H1 (cell line): Measurements from ENCODE around the gene ZNF746. TPM values are rescaled to one million over a fixed set of nuclear protein-coding genes. Genes with fewer than 3 reads are reported as not detected.

Source experiments
- CTCF ChIA-PET: fragments of 300-600 bp; sonication (Branson Sonifier 250); formaldehyde crosslinking; loops from one replicate; lab custom pipeline; 2021; ENCODE audit not compliant: partially characterized antibody; lab: Charles Lee
- POLR2A ChIA-PET: fragments of 300-600 bp; sonication (Branson Sonifier 250); formaldehyde crosslinking; loops from one replicate; lab custom pipeline; 2021; ENCODE audit warnings: inconsistent platforms; ENCODE audit not compliant: partially characterized antibody; lab: Charles Lee
- DNase-seq, 2 experiments: peaks; one replicate each; pipeline versions ENCODE4 v3.0.0 to v3.0.0-alpha.2; 2010 to 2022; ENCODE audit warnings: low spot score in 2 of 2, low read depth in 1 of 2, mixed read lengths in 1 of 2
- FAIRE-seq: peaks from 2 replicates; lab custom pipeline; 2011; peaks lifted over from hg19 to GRCh38; lab: Jason Lieb, UNC
- H2AFZ ChIP-seq: 2 replicates; pipeline ENCODE4 v1.8.1; 2012; ENCODE audit warnings: low read length, inconsistent platforms
- H2AK5ac ChIP-seq: 2 replicates; pipeline ENCODE4 v1.6.1; 2013; ENCODE audit warnings: low read depth, low read length
- H2BK120ac ChIP-seq: replicated peaks from 2 replicates; pipeline ENCODE3; 2013; ENCODE audit warnings: low read depth, low read length, inconsistent platforms
- H2BK12ac ChIP-seq: 2 replicates; pipeline ENCODE4 v1.6.1; 2013; ENCODE audit warnings: low read depth, low read length
- H2BK15ac ChIP-seq: 2 replicates; pipeline ENCODE4 v1.6.1; 2013; ENCODE audit warnings: low read length
- H2BK20ac ChIP-seq: 2 replicates; pipeline ENCODE4 v1.6.1; 2013; ENCODE audit warnings: low read length
- H2BK5ac ChIP-seq: 2 replicates; pipeline ENCODE4 v1.6.1; 2013; ENCODE audit warnings: low read depth, low read length
- H3K14ac ChIP-seq: 2 replicates; pipeline ENCODE4 v1.6.1; 2013; ENCODE audit warnings: inconsistent platforms; ENCODE audit not compliant: insufficient read length
- H3K18ac ChIP-seq: 2 replicates; pipeline ENCODE4 v1.6.1; 2013; ENCODE audit warnings: low read length; ENCODE audit errors: extremely low read depth
- H3K23ac ChIP-seq: 2 replicates; pipeline ENCODE4 v1.6.1; 2013; ENCODE audit warnings: inconsistent platforms; ENCODE audit not compliant: insufficient read length
- H3K23me2 ChIP-seq: 2 replicates; pipeline ENCODE4 v1.6.1; 2013; ENCODE audit warnings: low read depth, low read length
- H3K27ac ChIP-seq: 2 replicates; pipeline ENCODE4 v1.6.1; 2011; ENCODE audit warnings: low read depth, low read length, inconsistent platforms
- H3K27me3 ChIP-seq, 4 experiments: replicated peaks in 1 of 4; 1 replicate in 1 of 4; 2 replicates in 3 of 4; pipeline versions ENCODE4 v1.6.1 to v1.8.1; 2011 to 2013; ENCODE audit warnings: low read length in 3 of 4, mild to moderate bottlenecking in 3 of 4, inconsistent platforms in 2 of 4, mixed read lengths in 2 of 4, moderate library complexity in 1 of 4; ENCODE audit not compliant: control insufficient read depth in 3 of 4, insufficient read depth in 3 of 4; ENCODE audit errors: extremely low read depth in 1 of 4
- H3K36me3 ChIP-seq, 4 experiments: 2 replicates each; pipeline versions ENCODE4 v1.6.1 to v1.8.1; 2011 to 2013; ENCODE audit warnings: mild to moderate bottlenecking in 4 of 4, low read length in 3 of 4, moderate library complexity in 2 of 4, control low read depth in 1 of 4, inconsistent platforms in 1 of 4; ENCODE audit not compliant: insufficient read depth in 4 of 4, control insufficient read depth in 2 of 4
- H3K4ac ChIP-seq: replicated peaks from 2 replicates; pipeline ENCODE3; 2013; ENCODE audit warnings: low read length, low read depth, mixed read lengths, inconsistent platforms; ENCODE audit not compliant: insufficient read length
- H3K4me1 ChIP-seq, 4 experiments: replicated peaks in 1 of 4; 1 replicate in 1 of 4; 2 replicates in 3 of 4; pipeline versions ENCODE4 v1.6.1 to v1.8.1; 2011 to 2013; ENCODE audit warnings: low read length in 3 of 4, inconsistent platforms in 2 of 4, mixed read lengths in 1 of 4; ENCODE audit not compliant: insufficient read depth in 4 of 4, control insufficient read depth in 3 of 4
- H3K4me2 ChIP-seq, 2 experiments: 2 replicates each; pipeline versions ENCODE4 v1.6.1 to v1.8.1; 2011 to 2013; ENCODE audit warnings: low read depth in 2 of 2, low read length in 2 of 2, control low read depth in 1 of 2, inconsistent platforms in 1 of 2, mild to moderate bottlenecking in 1 of 2; ENCODE audit not compliant: insufficient read depth in 1 of 2
- H3K4me3 ChIP-seq, 4 experiments: fragments of 200-600, 300-600 bp in 1 of 4; sonication (generic), shearing (Covaris generic), sonication (Bioruptor Twin) in 1 of 4; 2 replicates each; pipeline versions ENCODE4 v1.5.1 to v1.8.1; 2011 to 2016; ENCODE audit warnings: low read length in 4 of 4, low read depth in 3 of 4, control low read depth in 2 of 4, inconsistent platforms in 2 of 4, mild to moderate bottlenecking in 2 of 4, mixed read lengths in 1 of 4, moderate library complexity in 1 of 4; ENCODE audit not compliant: insufficient read depth in 2 of 4; ENCODE audit errors: extremely low read depth in 1 of 4
- H3K56ac ChIP-seq: replicated peaks from 2 replicates; pipeline ENCODE3; 2013; ENCODE audit warnings: low read depth, mild to moderate bottlenecking, mixed read lengths, low read length, inconsistent platforms; ENCODE audit not compliant: insufficient read length
- H3K79me1 ChIP-seq: 2 replicates; pipeline ENCODE4 v1.6.1; 2013; ENCODE audit warnings: low read depth, low read length, control low read depth
- H3K79me2 ChIP-seq, 2 experiments: 2 replicates each; pipeline versions ENCODE4 v1.6.1 to v1.8.1; 2012 to 2013; ENCODE audit warnings: low read length in 2 of 2, mild to moderate bottlenecking in 2 of 2, inconsistent platforms in 1 of 2; ENCODE audit not compliant: insufficient read depth in 2 of 2, control insufficient read depth in 1 of 2
- H3K9ac ChIP-seq, 4 experiments: replicated peaks in 1 of 4; 1 replicate in 1 of 4; 2 replicates in 3 of 4; pipeline versions ENCODE4 v1.6.1 to v1.8.1; 2011 to 2013; ENCODE audit warnings: low read depth in 3 of 4, low read length in 3 of 4, control low read depth in 2 of 4, mild to moderate bottlenecking in 2 of 4, moderate library complexity in 2 of 4, inconsistent platforms in 1 of 4; ENCODE audit errors: extremely low read depth in 1 of 4
- H3K9me3 ChIP-seq, 2 experiments: 2 replicates each; pipeline versions ENCODE4 v1.6.1 to v1.8.1; 2012 to 2013; ENCODE audit warnings: mild to moderate bottlenecking in 2 of 2, moderate library complexity in 2 of 2, control low read depth in 1 of 2, inconsistent platforms in 1 of 2, low read depth in 1 of 2, low read length in 1 of 2, mixed read lengths in 1 of 2; ENCODE audit not compliant: insufficient read depth in 2 of 2
- H4K20me1 ChIP-seq, 2 experiments: replicated peaks in 1 of 2; 2 replicates each; pipeline versions ENCODE3 to v1.8.1; 2011 to 2013; ENCODE audit warnings: inconsistent platforms in 2 of 2, low read length in 2 of 2, mild to moderate bottlenecking in 1 of 2; ENCODE audit not compliant: insufficient read depth in 2 of 2, control insufficient read depth in 1 of 2
- H4K5ac ChIP-seq: 2 replicates; pipeline ENCODE4 v1.6.1; 2013; ENCODE audit warnings: low read length, low read depth, mixed read lengths, inconsistent platforms; ENCODE audit not compliant: insufficient read length
- H4K8ac ChIP-seq: 2 replicates; pipeline ENCODE4 v1.8.0; 2013; ENCODE audit warnings: mild to moderate bottlenecking, moderate library complexity, low read length, inconsistent platforms; ENCODE audit not compliant: insufficient read depth; ENCODE audit errors: extremely low read depth
- H4K91ac ChIP-seq: replicated peaks from 2 replicates; pipeline ENCODE3; 2013; ENCODE audit warnings: low read length, mixed read lengths, inconsistent platforms; ENCODE audit not compliant: insufficient read length
- BCL11A ChIP-seq, 2 experiments: IDR thresholded peaks; one replicate each; pipeline ENCODE4 v1.6.1; 2011; ENCODE audit warnings: low read depth in 2 of 2, low read length in 2 of 2, mild to moderate bottlenecking in 2 of 2
- CEBPB ChIP-seq: IDR thresholded peaks from 2 replicates; pipeline ENCODE4 v1.6.1; 2012; ENCODE audit warnings: low read depth, low read length
- CHD1 ChIP-seq: IDR thresholded peaks from 2 replicates; pipeline ENCODE4 v1.6.1; 2012; ENCODE audit warnings: low read depth, low read length, improper control_type of control experiment
- E2F6 ChIP-seq: IDR thresholded peaks from 2 replicates; pipeline ENCODE4 v1.6.1; 2012; ENCODE audit warnings: inconsistent platforms
- MAFK ChIP-seq: IDR thresholded peaks from 2 replicates; pipeline ENCODE4 v1.6.1; 2012; ENCODE audit warnings: low read depth, mild to moderate bottlenecking, improper control_type of control experiment, low read length
- NRF1 ChIP-seq: IDR thresholded peaks from 2 replicates; pipeline ENCODE4 v1.6.1; 2011; ENCODE audit warnings: mild to moderate bottlenecking, low read depth, low read length, improper control_type of control experiment
- POLR2A ChIP-seq, 2 experiments: IDR thresholded peaks; 1 replicate in 1 of 2; 2 replicates in 1 of 2; pipeline ENCODE4 v1.6.1; 2011; ENCODE audit warnings: low read depth in 2 of 2, low read length in 2 of 2, mild to moderate bottlenecking in 2 of 2; ENCODE audit errors: control extremely low read depth in 1 of 2
- SIX5 ChIP-seq: IDR thresholded peaks from 2 replicates; pipeline ENCODE4 v1.6.1; 2011; ENCODE audit warnings: mild to moderate bottlenecking, low read depth, low read length
- SRF ChIP-seq: IDR thresholded peaks from 2 replicates; pipeline ENCODE4 v1.6.1; 2011; ENCODE audit warnings: mild to moderate bottlenecking, low read depth, low read length, moderate library complexity
- TAF1 ChIP-seq: IDR thresholded peaks from 2 replicates; pipeline ENCODE4 v1.6.1; 2011; ENCODE audit warnings: mild to moderate bottlenecking, low read depth, low read length
- TEAD4 ChIP-seq: IDR thresholded peaks from 2 replicates; pipeline ENCODE4 v1.6.1; 2012; ENCODE audit warnings: low read depth, low read length, inconsistent platforms, mixed read lengths
- WGBS, 2 experiments: shearing (Covaris generic) in 1 of 2; methylation state at CpG; one replicate each; pipeline versions ENCODE4 v1.1.6 to v1.1.7; 2013 to 2015; ENCODE audit warnings: low lambda C conversion rate in 2 of 2, mixed read lengths in 2 of 2, inconsistent platforms in 1 of 2, low coverage in 1 of 2, missing lambda C conversion rate in 1 of 2; ENCODE audit not compliant: insufficient replicate concordance in 2 of 2, insufficient coverage in 1 of 2, insufficient read length in 1 of 2; ENCODE audit errors: extremely low coverage in 1 of 2, missing lambda C conversion rate in 1 of 2; 5-methylcytosine and 5-hydroxymethylcytosine counted together
- polyA plus RNA-seq, 7 experiments: library from polyadenylated mRNA; depleted of rRNA in 3 of 7; stranded (reverse) in 5 of 7; unstranded in 2 of 7; fragments of >200 nt in 5 of 7; fragments of 200-250 nt in 2 of 7; gene quantifications; 1 replicate in 5 of 7; 2 replicates in 1 of 7; 4 replicates in 1 of 7; pipeline versions ENCODE4 v1.2.1 to v1.2.3, GENCODE V29; 2011 to 2013; ENCODE audit warnings: missing spikeins in 2 of 7, mixed read lengths in 2 of 7
- total RNA-seq: library from RNA; stranded (reverse); fragmentation: NEBNext Ultra II Directional; extraction: Animal tissue kit (Norgen Biotek cat#: 25700); gene quantifications from 2 replicates; pipeline ENCODE4 v1.2.1, GENCODE V29; 2021
- TF ChIP-seq, protein P1 (sequence below), 3 experiments: IDR thresholded peaks; 1 replicate in 2 of 3; 2 replicates in 1 of 3; pipeline versions ENCODE4 v1.5.1 to v1.6.1; 2011; ENCODE audit warnings: low read length in 3 of 3, mild to moderate bottlenecking in 3 of 3, inconsistent platforms in 2 of 3, low read depth in 1 of 3, moderate library complexity in 1 of 3; ENCODE audit not compliant: insufficient read depth in 1 of 3; ENCODE audit errors: control extremely low read depth in 1 of 3

ZNF746 gene
- total and polyA plus RNA-seq, 2 of the 8 experiments (the other 6 are each of a cell fraction or from before 2014, with no cell fraction given), result 7.5 to 15.6 TPM

DNA sequence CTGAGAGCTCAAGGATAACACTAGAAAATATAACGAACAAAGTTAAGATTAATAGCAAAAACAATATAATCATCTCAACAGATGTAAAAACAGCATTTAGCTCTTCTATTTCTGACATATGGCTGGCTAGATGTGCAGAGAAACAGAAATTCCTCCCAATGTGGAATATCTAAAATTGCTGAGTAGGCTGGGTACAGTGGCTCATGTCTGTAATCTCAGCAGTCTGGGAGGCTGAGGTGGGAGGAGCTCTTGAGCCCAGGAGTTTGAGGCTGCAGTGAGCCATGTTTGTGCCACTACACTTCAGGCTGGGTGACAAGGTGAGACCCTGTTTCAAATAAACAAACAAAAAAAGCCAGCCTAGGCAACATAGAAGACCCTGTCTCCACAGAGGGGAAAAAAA is 18.0 kb downstream of the ZNF746 start:
- Histone ChIP-seq H3K18ac (no peak overlapping the region), H2AK5ac (no peak overlapping the region), H3K27me3 (no peaks in the 10 kb centered on the region), H2BK15ac (no peak overlapping the region), H2AFZ (no peak overlapping the region), H4K91ac (no peak overlapping the region), H3K56ac (no peak overlapping the region), H3K4me2 (no peak overlapping the region), H2BK120ac (no peak overlapping the region), H3K23ac (no peak overlapping the region), H3K9me3 (peaks cover 4 to 6% of the 10 kb centered on the region in 2 experiments; a peak in 2 of 4 replicates), H3K4me3 (no peak overlapping the region), H3K36me3 (peaks cover 0 to 25% (median 8%) of the 10 kb centered on the region in 4 experiments; a peak in 5 of 8 replicates), H3K27ac (no peak overlapping the region), H4K8ac (no peak overlapping the region), H4K5ac (no peak overlapping the region), H2BK12ac (no peak overlapping the region), H4K20me1 (peaks cover 0 to 2% of the 10 kb centered on the region in 2 experiments), H3K23me2 (no peaks in the 10 kb centered on the region), H3K79me1 (0 out of 2 replicates have a peak, but pooled peaks cover 3% of the 10 kb centered on the region), H3K4me1 (peaks cover 0 to 11% (median 8%) of the 10 kb centered on the region in 4 experiments; a peak in 6 of 7 replicates), H3K9ac (no peak overlapping the region), H2BK5ac (no peak overlapping the region), H3K79me2 (no peaks in the 10 kb centered on the region), H2BK20ac (no peak overlapping the region), H3K14ac (no peak overlapping the region), H3K4ac (no peak overlapping the region)
- FAIRE-seq, result no peak
- 96% methylated on average over 1 of the region's 1 CpG; no CpG with 5 or more reads in 1 of the 2 experiments for WGBS, 2 experiments
- POLR2A ChIA-PET, result interaction anchor here (0.8 to 1.2 kb wide), 2 partner anchors 22 to 194 kb away, joined by 3 read pairs; no protein-coding TSS in a partner anchor
- no peak for DNase-seq
- CTCF ChIA-PET, result interaction anchor here (0.8 to 2.0 kb wide), 5 partner anchors 11 to 119 kb away, joined by 3 to 8 read pairs (median 3); partner anchors contain the start of gene ZNF777
- no peak for TF ChIP-seq NRF1
- TF ChIP-seq MAFK, result no peak
- no peak for TF ChIP-seq POLR2A (IDR thresholded peaks at IDR 0.05; ENCODE audit: control extremely low read depth in 1 of 2, low read depth in 2 of 2, low read length in 2 of 2)
- TF ChIP-seq TAF1, result no peak
- no peak for TF ChIP-seq TEAD4
- TF ChIP-seq CHD1, result no peak
- no peak for TF ChIP-seq SIX5
- TF ChIP-seq, protein P1, sequence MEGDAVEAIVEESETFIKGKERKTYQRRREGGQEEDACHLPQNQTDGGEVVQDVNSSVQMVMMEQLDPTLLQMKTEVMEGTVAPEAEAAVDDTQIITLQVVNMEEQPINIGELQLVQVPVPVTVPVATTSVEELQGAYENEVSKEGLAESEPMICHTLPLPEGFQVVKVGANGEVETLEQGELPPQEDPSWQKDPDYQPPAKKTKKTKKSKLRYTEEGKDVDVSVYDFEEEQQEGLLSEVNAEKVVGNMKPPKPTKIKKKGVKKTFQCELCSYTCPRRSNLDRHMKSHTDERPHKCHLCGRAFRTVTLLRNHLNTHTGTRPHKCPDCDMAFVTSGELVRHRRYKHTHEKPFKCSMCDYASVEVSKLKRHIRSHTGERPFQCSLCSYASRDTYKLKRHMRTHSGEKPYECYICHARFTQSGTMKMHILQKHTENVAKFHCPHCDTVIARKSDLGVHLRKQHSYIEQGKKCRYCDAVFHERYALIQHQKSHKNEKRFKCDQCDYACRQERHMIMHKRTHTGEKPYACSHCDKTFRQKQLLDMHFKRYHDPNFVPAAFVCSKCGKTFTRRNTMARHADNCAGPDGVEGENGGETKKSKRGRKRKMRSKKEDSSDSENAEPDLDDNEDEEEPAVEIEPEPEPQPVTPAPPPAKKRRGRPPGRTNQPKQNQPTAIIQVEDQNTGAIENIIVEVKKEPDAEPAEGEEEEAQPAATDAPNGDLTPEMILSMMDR (IDR thresholded peaks at IDR 0.05; ENCODE audit: control extremely low read depth in 1 of 3, insufficient read depth in 1 of 3, low read depth in 1 of 3, low read length in 3 of 3), result no peak
- no peak for TF ChIP-seq E2F6
- no peak for TF ChIP-seq SRF
- TF ChIP-seq CEBPB, result no peak
- TF ChIP-seq BCL11A (IDR thresholded peaks at IDR 0.05; ENCODE audit: low read depth in 2 of 2, low read length in 2 of 2), result no peak
